ENCODE data around the gene STAP1.
"Not testable (repeated sequence)": the region's sequence is repeated elsewhere in the genome, so short reads cannot be mapped to it uniquely, and the experiment has no call there.

STAP1 gene

DNA sequence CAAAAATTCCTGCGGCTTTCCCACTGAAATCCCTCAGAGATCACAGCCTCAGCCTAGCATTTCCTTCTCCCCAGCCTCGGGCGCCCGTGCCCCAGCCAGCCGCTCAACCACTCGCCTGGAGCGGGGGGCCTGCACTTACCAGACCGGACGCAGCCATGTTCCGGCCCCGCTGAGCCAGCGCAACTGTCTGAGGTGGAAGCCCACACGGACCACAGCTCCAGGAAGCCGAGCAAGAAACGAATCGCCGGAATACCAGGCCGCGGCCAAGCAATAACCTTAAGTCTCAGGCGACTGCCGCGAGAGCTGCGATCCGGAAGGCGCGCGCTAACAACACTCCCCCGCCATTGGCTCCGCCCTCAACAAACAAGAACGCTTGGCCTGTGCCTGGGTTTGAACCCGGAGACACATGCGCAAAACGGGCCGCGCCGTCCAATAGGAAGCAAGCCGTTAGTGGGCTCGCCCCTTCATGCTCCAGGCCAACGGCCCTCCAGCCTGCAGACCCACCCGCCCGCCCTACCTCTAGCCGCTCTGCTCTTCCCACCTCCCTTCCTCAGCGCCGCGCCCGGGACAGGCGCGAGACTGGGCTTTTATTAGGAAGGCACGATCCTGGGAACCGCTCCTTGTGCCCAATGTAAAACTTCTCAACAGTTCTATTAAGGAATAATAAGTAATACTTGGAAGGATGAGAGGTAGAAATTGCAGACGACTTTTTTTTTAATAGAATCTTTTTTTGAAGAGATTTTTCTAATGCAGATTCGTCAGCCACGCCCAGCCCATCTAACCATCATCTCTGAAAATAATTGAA is 13.1 kb upstream of the STAP1 start, which contains the start of gene CENPC:
Gene CENPC (minus strand): TSS at position 305 of the 805 bp plus-strand sequence. CDS start 148 bp downstream, at position 157.
- Mint-ChIP-seq H3K4me3 (peak within 1 kb of the TSS; percentile 97), H3K36me3 (ENCODE audit: low read depth) (peaks cover 20% of the 10 kb centered on the region), H3K27me3 (ENCODE audit: low read depth, poor library complexity) (no peaks in the 10 kb centered on the region), H3K4me1 (peaks cover 31% of the 10 kb centered on the region), H3K27ac (peak within 1 kb of the TSS; percentile 99), H3K9me3 (no peaks in the 10 kb centered on the region)
- DNase-seq, result peak; percentile 94
- TF ChIP-seq, protein P1, sequence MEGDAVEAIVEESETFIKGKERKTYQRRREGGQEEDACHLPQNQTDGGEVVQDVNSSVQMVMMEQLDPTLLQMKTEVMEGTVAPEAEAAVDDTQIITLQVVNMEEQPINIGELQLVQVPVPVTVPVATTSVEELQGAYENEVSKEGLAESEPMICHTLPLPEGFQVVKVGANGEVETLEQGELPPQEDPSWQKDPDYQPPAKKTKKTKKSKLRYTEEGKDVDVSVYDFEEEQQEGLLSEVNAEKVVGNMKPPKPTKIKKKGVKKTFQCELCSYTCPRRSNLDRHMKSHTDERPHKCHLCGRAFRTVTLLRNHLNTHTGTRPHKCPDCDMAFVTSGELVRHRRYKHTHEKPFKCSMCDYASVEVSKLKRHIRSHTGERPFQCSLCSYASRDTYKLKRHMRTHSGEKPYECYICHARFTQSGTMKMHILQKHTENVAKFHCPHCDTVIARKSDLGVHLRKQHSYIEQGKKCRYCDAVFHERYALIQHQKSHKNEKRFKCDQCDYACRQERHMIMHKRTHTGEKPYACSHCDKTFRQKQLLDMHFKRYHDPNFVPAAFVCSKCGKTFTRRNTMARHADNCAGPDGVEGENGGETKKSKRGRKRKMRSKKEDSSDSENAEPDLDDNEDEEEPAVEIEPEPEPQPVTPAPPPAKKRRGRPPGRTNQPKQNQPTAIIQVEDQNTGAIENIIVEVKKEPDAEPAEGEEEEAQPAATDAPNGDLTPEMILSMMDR (IDR thresholded peaks at IDR 0.05), result no peak

DNA sequence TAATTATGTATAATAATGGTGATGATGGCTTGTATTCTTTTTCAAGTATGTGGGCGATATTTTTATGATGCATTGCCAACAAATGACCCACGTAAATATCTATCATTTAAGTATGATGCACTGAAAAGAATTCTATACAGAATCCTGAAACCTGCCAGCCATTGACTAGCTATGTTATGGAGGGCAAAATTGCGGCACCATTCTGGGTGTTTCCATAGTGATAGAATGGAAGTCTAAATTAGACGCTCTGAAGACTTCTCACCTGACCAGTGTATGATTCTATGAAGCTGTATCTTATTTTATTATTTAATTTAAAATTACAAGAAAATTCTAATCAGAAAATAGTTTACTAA is 12.5 kb upstream of the STAP1 start:
- no peaks in the 10 kb centered on the region for H3K9me3 Mint-ChIP-seq
- no peak overlapping the region for H3K27ac Mint-ChIP-seq
- peak overlapping the region; percentile 97 for H3K4me3 Mint-ChIP-seq
- H3K4me1 Mint-ChIP-seq, result peaks cover 31% of the 10 kb centered on the region
- TF ChIP-seq, protein P1 (IDR thresholded peaks at IDR 0.05), result no peak
- DNase-seq, result no peak
- peaks cover 15% of the 10 kb centered on the region for H3K36me3 Mint-ChIP-seq (ENCODE audit: low read depth)
- no peaks in the 10 kb centered on the region for H3K27me3 Mint-ChIP-seq (ENCODE audit: low read depth, poor library complexity)

DNA sequence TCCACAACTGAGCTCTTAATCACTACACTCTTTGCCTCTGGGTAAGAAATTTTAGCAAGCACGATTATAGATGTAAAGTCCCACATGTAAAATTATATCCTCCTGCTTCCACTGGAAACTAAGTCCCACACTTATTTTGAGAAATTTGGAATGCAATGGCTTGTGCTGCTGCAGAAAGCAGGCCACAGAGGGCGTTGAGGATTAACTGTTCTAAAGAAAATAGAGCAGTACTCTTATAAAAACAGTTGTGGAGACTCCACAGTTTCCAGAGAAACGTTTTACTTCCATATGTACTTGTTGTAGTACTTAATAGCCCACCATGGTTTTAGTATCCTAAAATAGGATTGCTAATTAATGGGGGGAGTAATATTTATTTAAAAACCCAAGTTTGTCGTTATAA is 11.6 kb upstream of the STAP1 start:
- H3K27me3 Mint-ChIP-seq (ENCODE audit: low read depth, poor library complexity), result no peaks in the 10 kb centered on the region
- H3K4me3 Mint-ChIP-seq, result peak overlapping the region; percentile 52
- TF ChIP-seq, protein P1 (IDR thresholded peaks at IDR 0.05), result no peak
- H3K4me1 Mint-ChIP-seq, result peaks cover 31% of the 10 kb centered on the region
- no peaks in the 10 kb centered on the region for H3K9me3 Mint-ChIP-seq
- no peak overlapping the region for H3K27ac Mint-ChIP-seq
- H3K36me3 Mint-ChIP-seq (ENCODE audit: low read depth), result peaks cover 7% of the 10 kb centered on the region
- no peak for DNase-seq

DNA sequence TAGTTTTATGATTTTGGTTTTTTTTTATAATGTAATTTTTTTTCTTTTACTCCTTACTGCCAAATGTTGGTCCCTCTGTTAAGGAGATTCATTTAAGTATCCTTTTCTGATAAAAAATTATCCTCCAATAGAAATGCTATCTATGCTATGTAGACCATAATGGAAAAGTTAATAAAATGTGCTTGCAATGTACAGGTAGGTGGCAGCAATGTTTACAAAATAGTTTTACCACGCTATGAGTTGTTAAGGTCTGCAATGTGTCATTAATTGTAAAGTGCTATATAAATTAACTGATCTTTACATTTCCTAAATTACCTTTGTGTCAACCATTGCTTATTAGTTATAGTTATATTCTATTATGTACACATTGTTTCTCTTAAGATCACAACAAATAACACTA is 9.4 kb upstream of the STAP1 start:
- DNase-seq, result no peak
- H3K4me1 Mint-ChIP-seq, result peaks cover 15% of the 10 kb centered on the region
- TF ChIP-seq, protein P1 (IDR thresholded peaks at IDR 0.05), result no peak
- no peaks in the 10 kb centered on the region for H3K9me3 Mint-ChIP-seq
- no peaks in the 10 kb centered on the region for H3K27me3 Mint-ChIP-seq (ENCODE audit: low read depth, poor library complexity)
- H3K4me3 Mint-ChIP-seq, result no peak overlapping the region
- no peaks in the 10 kb centered on the region for H3K36me3 Mint-ChIP-seq (ENCODE audit: low read depth)
- no peak overlapping the region for H3K27ac Mint-ChIP-seq

DNA sequence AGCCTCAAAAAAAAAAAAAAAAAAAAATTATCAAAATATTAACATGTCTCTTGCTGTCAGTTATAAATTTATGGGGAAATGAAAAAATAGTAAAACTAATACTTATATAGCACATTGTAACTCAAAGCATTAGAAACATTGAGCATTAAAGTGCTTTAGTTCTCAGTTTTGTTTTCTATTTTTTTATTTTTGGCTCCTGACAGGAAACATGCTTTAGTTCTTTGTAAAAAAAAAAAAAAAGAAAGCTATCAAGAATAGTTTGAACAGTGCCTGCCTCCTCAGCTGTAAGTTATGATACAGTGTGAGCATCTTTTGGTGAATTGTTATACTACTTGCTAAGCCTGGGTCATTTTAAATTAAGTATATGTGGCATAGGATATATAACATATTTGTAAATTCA is 8.1 kb upstream of the STAP1 start:
- no peak for DNase-seq
- no peak overlapping the region for H3K27ac Mint-ChIP-seq
- H3K36me3 Mint-ChIP-seq (ENCODE audit: low read depth), result no peaks in the 10 kb centered on the region
- H3K27me3 Mint-ChIP-seq (ENCODE audit: low read depth, poor library complexity), result peaks cover 3% of the 10 kb centered on the region
- TF ChIP-seq, protein P1 (IDR thresholded peaks at IDR 0.05), result no peak
- no peaks in the 10 kb centered on the region for H3K9me3 Mint-ChIP-seq
- peaks cover 8% of the 10 kb centered on the region for H3K4me1 Mint-ChIP-seq
- H3K4me3 Mint-ChIP-seq, result no peak overlapping the region

DNA sequence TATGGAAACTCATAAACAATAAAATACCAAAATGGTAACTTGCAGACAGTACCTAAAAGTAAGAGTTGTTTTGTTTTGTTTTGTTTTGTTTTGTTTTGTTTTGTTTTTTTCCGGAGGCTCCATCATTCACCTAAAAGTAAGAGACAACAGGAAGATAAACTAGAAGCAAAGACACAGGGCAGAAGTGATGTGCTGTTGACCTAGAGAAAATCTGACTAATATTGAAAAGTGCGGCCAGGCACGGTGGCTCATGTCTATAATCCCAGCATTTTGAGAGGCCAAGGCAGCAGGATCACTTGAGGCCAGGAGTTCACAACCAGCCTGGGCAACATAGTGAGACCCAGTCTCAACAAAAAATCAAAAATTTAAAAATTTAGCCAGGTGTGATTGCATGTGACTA is 7.7 kb upstream of the STAP1 start:
- TF ChIP-seq, protein P1 (IDR thresholded peaks at IDR 0.05), result no peak
- Mint-ChIP-seq H3K27ac (no peak overlapping the region), H3K9me3 (no peaks in the 10 kb centered on the region), H3K4me3 (no peak overlapping the region), H3K36me3 (ENCODE audit: low read depth) (no peaks in the 10 kb centered on the region), H3K27me3 (ENCODE audit: low read depth, poor library complexity) (peaks cover 5% of the 10 kb centered on the region), H3K4me1 (peaks cover 8% of the 10 kb centered on the region)
- DNase-seq, result no peak

DNA sequence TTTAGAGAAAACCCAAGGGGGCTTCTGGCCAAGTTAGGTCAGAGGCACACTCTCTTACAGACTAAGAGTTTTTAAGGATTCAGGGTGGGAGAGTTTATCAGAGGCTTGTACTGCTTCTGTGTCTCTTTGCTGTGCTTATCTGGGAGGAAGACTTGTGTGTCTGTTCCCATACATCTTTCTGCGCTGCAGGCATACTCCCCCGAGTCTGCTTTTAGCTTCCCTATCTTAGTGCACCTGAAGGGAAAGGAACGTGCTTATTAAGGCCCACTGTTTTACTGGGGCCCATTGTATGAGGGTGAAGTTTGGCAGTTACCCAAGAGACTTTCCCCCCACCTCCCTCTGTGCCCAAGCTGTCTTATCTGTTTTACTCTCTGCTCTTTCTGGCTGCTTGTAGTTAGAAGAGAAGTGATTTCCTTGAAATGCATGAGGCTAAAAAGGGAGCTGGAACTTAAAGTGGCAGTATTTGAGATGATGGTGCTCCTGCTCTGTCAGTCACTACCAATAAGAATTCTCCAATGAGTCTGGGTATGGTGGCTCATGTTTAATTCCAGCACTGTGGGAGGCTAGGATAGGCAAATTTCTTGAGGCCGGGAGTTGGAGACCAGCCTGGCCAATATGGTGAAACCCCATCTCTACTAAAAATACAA is 6.3 kb upstream of the STAP1 start:
- H3K4me3 Mint-ChIP-seq; H3K9me3 Mint-ChIP-seq; H3K27me3 Mint-ChIP-seq (ENCODE audit: low read depth, poor library complexity); H3K36me3 Mint-ChIP-seq (ENCODE audit: low read depth); DNase-seq; H3K4me1 Mint-ChIP-seq: not testable (repeated sequence)
- peak overlapping the region; percentile 49 for H3K27ac Mint-ChIP-seq
